MM.1S (cell line): ENCODE data around the gene AHNAK.

Experiments
- DNase-seq: peaks from one replicate; pipeline ENCODE4 v3.0.0-alpha.2; 2015
- H2AFZ ChIP-seq: fragments of 300-600 bp; sonication (generic); 2 replicates; pipeline ENCODE4 v1.6.0; 2016; ENCODE audit warnings: antibody characterized with exemption, low read length
- H3F3A ChIP-seq: fragments of 300-600 bp; sonication (generic); 2 replicates; pipeline ENCODE4 v1.6.1; 2016; ENCODE audit warnings: mild to moderate bottlenecking, antibody characterized with exemption, low read length, moderate library complexity, mixed read lengths; ENCODE audit not compliant: insufficient read depth
- H3K27ac ChIP-seq: fragments of 300-600 bp; sonication (generic); 2 replicates; pipeline ENCODE4 v1.5.1; 2016; ENCODE audit warnings: mild to moderate bottlenecking, low read length
- H3K27me3 ChIP-seq: fragments of 300-600 bp; sonication (generic); replicated peaks from 2 replicates; pipeline ENCODE4 v1.6.0; 2016; ENCODE audit warnings: low read length; ENCODE audit not compliant: insufficient read depth
- H3K36me3 ChIP-seq: fragments of 300-600 bp; sonication (generic); replicated peaks from 2 replicates; pipeline ENCODE4 v1.6.1; 2016; ENCODE audit warnings: mild to moderate bottlenecking, low read length, mixed read lengths; ENCODE audit not compliant: insufficient read depth
- H3K4me1 ChIP-seq: fragments of 300-600 bp; sonication (generic); 2 replicates; pipeline ENCODE4 v1.6.1; 2016; ENCODE audit warnings: low read length, mixed read lengths
- H3K4me2 ChIP-seq: fragments of 300-600 bp; sonication (generic); 2 replicates; pipeline ENCODE4 v1.6.0; 2016; ENCODE audit warnings: low read depth, low read length
- H3K4me3 ChIP-seq: fragments of 300-600 bp; sonication (generic); 2 replicates; pipeline ENCODE4 v1.5.1; 2016; ENCODE audit warnings: low read length, mixed read lengths
- H3K79me2 ChIP-seq: fragments of 300-600 bp; sonication (generic); 2 replicates; pipeline ENCODE4 v1.6.1; 2016; ENCODE audit warnings: mixed run types, low read length, mixed read lengths
- H3K9ac ChIP-seq: fragments of 300-600 bp; sonication (generic); 2 replicates; pipeline ENCODE4 v1.6.1; 2016; ENCODE audit warnings: low read length, mixed read lengths
- H3K9me2 ChIP-seq: fragments of 300-600 bp; sonication (generic); replicated peaks from 2 replicates; pipeline ENCODE4 v1.6.1; 2016; ENCODE audit warnings: mild to moderate bottlenecking, low read length, mixed read lengths; ENCODE audit not compliant: insufficient read depth
- H3K9me3 ChIP-seq: fragments of 300-600 bp; sonication (generic); replicated peaks from 2 replicates; pipeline ENCODE4 v1.6.1; 2016; ENCODE audit warnings: mild to moderate bottlenecking, low read length, mixed read lengths; ENCODE audit not compliant: insufficient read depth
- H4K20me1 ChIP-seq: fragments of 300-600 bp; sonication (generic); 2 replicates; pipeline ENCODE4 v1.6.1; 2016; ENCODE audit warnings: mild to moderate bottlenecking, low read length, moderate library complexity, mixed read lengths; ENCODE audit not compliant: insufficient read depth
- CTCF ChIP-seq: fragments of 300-600 bp; sonication (generic); IDR thresholded peaks from 2 replicates; pipeline ENCODE4 v1.5.1; 2016; ENCODE audit warnings: antibody characterized with exemption, low read length, mixed read lengths
- EZH2 ChIP-seq: fragments of 300-600 bp; sonication (generic); optimal IDR thresholded peaks from 2 replicates; pipeline ENCODE3; 2017; ENCODE audit warnings: low read depth, mild to moderate bottlenecking, antibody characterized with exemption, low read length, mixed read lengths
- EZH2phosphoT487 ChIP-seq: fragments of 300-600 bp; sonication (generic); IDR thresholded peaks from 2 replicates; pipeline ENCODE4 v1.6.1; 2018; ENCODE audit warnings: antibody characterized with exemption, low read length

AHNAK gene

GRCh38 chr11:62400760-62401159 lies 145.8 kb downstream of the AHNAK start:
- Histone ChIP-seq H3F3A (no peaks in the 10 kb centered on the region), H3K4me2 (no peak overlapping the region), H3K27ac (no peak overlapping the region), H3K4me3 (no peak overlapping the region), H3K9me2 (no peaks in the 10 kb centered on the region), H2AFZ (no peak overlapping the region), H3K79me2 (no peaks in the 10 kb centered on the region), H3K36me3 (no peaks in the 10 kb centered on the region), H3K9ac (no peak overlapping the region), H4K20me1 (no peaks in the 10 kb centered on the region), H3K9me3 (no peaks in the 10 kb centered on the region), H3K4me1 (no peaks in the 10 kb centered on the region), H3K27me3 (no peaks in the 10 kb centered on the region; the same call in 1 of the 2 replicates)
- TF ChIP-seq EZH2 = no peak
- no peak for TF ChIP-seq EZH2phosphoT487
- no peak for TF ChIP-seq CTCF
- DNase-seq = no peak

DNA sequence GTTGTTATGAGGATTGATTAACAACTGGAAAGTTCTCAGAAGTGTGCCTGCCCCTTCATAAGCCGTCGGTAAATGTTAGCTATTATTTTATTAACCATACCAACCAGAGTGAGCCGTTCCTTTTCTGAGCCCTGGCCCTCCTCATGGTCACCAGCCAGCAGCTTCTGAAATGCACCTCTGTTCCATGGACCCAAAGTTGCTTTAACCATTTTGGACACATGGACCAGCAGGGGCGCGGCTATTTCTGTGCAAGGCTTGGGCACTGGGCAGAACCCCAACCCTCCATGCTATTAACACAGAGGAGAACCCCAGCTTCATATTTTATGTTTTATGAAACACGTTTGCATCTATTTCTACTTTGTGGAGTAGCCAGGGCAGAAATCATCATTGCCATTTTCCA lies 146.3 kb downstream of the AHNAK start:
- TF ChIP-seq EZH2 (no peak), CTCF (no peak), EZH2phosphoT487 (no peak)
- Histone ChIP-seq H3K9me3 (no peaks in the 10 kb centered on the region), H3K79me2 (no peaks in the 10 kb centered on the region), H3K4me1 (no peaks in the 10 kb centered on the region), H3K4me2 (no peak overlapping the region), H3F3A (no peaks in the 10 kb centered on the region), H3K27me3 (no peaks in the 10 kb centered on the region; the same call in 1 of the 2 replicates), H3K27ac (no peak overlapping the region), H4K20me1 (no peaks in the 10 kb centered on the region), H3K36me3 (no peaks in the 10 kb centered on the region), H3K9ac (no peak overlapping the region), H2AFZ (no peak overlapping the region), H3K4me3 (no peak overlapping the region), H3K9me2 (no peaks in the 10 kb centered on the region)
- DNase-seq = no peak

DNA sequence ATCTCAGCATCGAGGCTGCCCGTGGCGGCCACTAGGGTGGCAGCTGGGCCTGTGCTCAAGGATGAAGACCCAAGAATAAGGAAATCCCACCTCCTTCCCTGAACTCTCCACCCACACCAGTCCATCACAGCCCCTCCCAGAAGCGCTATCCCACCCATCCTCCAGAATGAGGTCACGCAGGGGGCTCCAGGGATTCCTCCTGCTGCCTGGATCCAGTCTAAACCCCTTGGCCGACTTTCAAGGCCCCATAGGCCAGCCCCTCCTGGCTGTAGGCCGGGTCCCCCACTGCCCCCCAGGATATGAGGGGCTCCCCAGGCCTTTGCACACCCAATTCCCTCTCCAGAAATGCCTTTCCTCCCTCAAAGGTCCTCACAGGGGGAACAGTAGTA lies 146.7 kb downstream of the AHNAK start:
- H3K9me2 ChIP-seq = no peaks in the 10 kb centered on the region
- H3K36me3 ChIP-seq = no peaks in the 10 kb centered on the region
- H3K79me2 ChIP-seq = no peaks in the 10 kb centered on the region
- no peak for DNase-seq
- no peaks in the 10 kb centered on the region; the same call in 1 of the 2 replicates for H3K27me3 ChIP-seq
- H3F3A ChIP-seq = no peaks in the 10 kb centered on the region
- no peak overlapping the region for H3K4me3 ChIP-seq
- no peaks in the 10 kb centered on the region for H3K9me3 ChIP-seq
- TF ChIP-seq CTCF (no peak), EZH2phosphoT487 (no peak), EZH2 (no peak)
- H3K4me1 ChIP-seq = no peaks in the 10 kb centered on the region
- no peak overlapping the region for H3K27ac ChIP-seq
- H3K9ac ChIP-seq = no peak overlapping the region
- H4K20me1 ChIP-seq = no peaks in the 10 kb centered on the region
- no peak overlapping the region for H3K4me2 ChIP-seq
- H2AFZ ChIP-seq = no peak overlapping the region
